OCI-LY3 (cell line): Measurements from ENCODE around the gene MAP3K10.

Experiments
- H2AFZ ChIP-seq: fragments of 200-600, 300-600 bp; shearing (Covaris generic); 2 replicates; pipeline ENCODE4 v1.6.0; 2014; ENCODE audit warnings: antibody characterized with exemption, low read depth, low read length
- H3K27ac ChIP-seq: fragments of 200-600, 300-600 bp; sonication (generic); 2 replicates; pipeline ENCODE4 v1.5.1; 2014; ENCODE audit warnings: mild to moderate bottlenecking, low read length, moderate library complexity, mixed read lengths
- H3K27me3 ChIP-seq: fragments of 200-600, 300-600 bp; sonication (generic); 2 replicates; pipeline ENCODE4 v1.6.1; 2014; ENCODE audit warnings: low read depth, low read length, mixed read lengths
- H3K36me3 ChIP-seq: fragments of 200-600, 300-600 bp; sonication (generic); replicated peaks from 2 replicates; pipeline ENCODE3; 2014; ENCODE audit warnings: low read depth, low read length, mixed read lengths
- H3K4me1 ChIP-seq: fragments of 300-600, 200-600 bp; sonication (generic); 2 replicates; pipeline ENCODE4 v1.6.1; 2014; ENCODE audit warnings: low read length, mixed read lengths
- H3K4me2 ChIP-seq: fragments of 200-600, 300-600 bp; sonication (generic); 2 replicates; pipeline ENCODE4 v1.6.1; 2014; ENCODE audit warnings: low read length, mixed read lengths
- H3K4me3 ChIP-seq: fragments of 300-600, 200-600 bp; sonication (generic); 2 replicates; pipeline ENCODE4 v1.5.1; 2014; ENCODE audit warnings: antibody characterized with exemption, mild to moderate bottlenecking, low read length, moderate library complexity
- H3K79me2 ChIP-seq: fragments of 300-600, 200-600 bp; shearing (Covaris generic); 2 replicates; pipeline ENCODE4 v1.6.1; 2014; ENCODE audit warnings: mild to moderate bottlenecking, low read length, mixed read lengths
- H3K9ac ChIP-seq: fragments of 300-600, 200-600 bp; shearing (Covaris generic); 2 replicates; pipeline ENCODE4 v1.6.0; 2014; ENCODE audit warnings: mild to moderate bottlenecking, low read length, moderate library complexity
- H3K9me3 ChIP-seq: fragments of 200-600, 300-600 bp; shearing (Covaris generic); 2 replicates; pipeline ENCODE4 v1.6.1; 2014; ENCODE audit warnings: low read length, mixed read lengths; ENCODE audit not compliant: insufficient read depth
- H4K20me1 ChIP-seq: fragments of 200-600, 300-600 bp; sonication (generic); 2 replicates; pipeline ENCODE4 v1.6.1; 2016; ENCODE audit warnings: low read length, mixed read lengths; ENCODE audit not compliant: insufficient read depth
- CTCF ChIP-seq: fragments of 200-600, 300-600 bp; sonication (generic); IDR thresholded peaks from 2 replicates; pipeline ENCODE4 v1.5.1; 2014; ENCODE audit warnings: antibody characterized with exemption, low read length, low read depth
- EZH2phosphoT487 ChIP-seq: fragments of 200-600 bp; shearing (Covaris generic); IDR thresholded peaks from 2 replicates; pipeline ENCODE4 v1.6.1; 2018; ENCODE audit warnings: antibody characterized with exemption, mixed run types, low read depth

Gene MAP3K10

DNA sequence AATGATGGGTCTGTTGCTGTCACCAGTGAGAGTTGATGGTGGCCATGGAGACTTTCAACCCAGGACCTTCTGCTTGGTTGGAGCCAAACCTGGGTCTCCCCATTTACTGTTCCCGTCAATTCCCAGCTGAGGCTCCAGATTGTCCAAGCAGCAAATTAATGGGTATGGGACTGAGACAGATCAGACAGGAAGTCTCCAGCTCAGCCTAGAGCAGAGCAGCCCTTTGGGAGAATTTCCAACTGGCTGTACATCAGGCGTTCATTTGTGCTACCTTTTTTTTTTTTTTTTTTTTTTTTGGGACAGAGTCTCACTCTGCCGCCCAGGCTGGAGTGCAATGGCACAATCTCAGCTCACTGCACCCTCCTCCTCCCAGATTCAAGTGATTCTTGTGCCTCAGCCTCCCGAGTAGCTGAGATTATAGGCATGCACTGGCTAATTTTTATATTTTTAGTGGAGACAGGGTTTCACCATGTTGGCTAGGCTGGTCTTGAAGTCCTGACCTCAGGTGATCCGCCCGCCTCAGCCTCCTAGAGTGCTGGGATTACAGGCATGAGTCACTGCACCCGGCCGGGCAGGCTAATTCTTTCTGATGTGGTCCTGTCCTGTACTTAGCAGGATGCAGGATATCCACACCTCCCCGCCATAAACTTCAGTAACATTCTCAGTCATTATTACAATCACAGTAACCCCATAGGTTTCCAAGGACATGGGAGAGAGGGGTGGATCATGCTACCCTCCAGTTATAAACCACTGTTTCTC lies 9.3 kb downstream of the MAP3K10 start:
- Histone ChIP-seq H3K9ac (no peak overlapping the region), H3K79me2 (no peaks in the 10 kb centered on the region), H3K36me3 (peaks cover 2% of the 10 kb centered on the region), H4K20me1 (no peaks in the 10 kb centered on the region; the same call in 1 of the 2 replicates), H3K4me1 (no peaks in the 10 kb centered on the region), H3K4me3 (no peak overlapping the region), H3K27me3 (no peaks in the 10 kb centered on the region), H2AFZ (no peak overlapping the region), H3K4me2 (no peak overlapping the region), H3K9me3 (no peaks in the 10 kb centered on the region), H3K27ac (no peak overlapping the region)
- TF ChIP-seq EZH2phosphoT487: no peak
- TF ChIP-seq CTCF: no peak

DNA sequence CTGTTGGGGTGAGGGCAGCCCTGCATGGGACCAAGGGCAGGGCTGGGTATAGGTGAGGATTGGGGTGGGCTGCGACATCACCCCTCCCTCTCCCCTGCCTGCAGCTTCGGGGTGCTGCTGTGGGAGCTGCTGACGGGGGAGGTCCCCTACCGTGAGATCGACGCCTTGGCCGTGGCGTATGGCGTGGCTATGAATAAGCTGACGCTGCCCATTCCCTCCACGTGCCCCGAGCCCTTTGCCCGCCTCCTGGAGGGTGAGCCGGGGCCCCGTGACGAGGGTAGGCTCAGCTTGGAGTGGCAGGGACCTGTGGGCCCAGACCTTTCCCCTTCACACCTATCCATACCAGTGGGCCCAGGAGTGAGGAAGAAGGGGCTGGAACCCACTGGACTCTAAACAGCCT lies 13.2 kb downstream of the MAP3K10 start:
- Histone ChIP-seq H3K4me3 (no peak overlapping the region), H3K4me1 (no peaks in the 10 kb centered on the region), H3K9ac (no peak overlapping the region), H3K9me3 (no peaks in the 10 kb centered on the region), H4K20me1 (no peaks in the 10 kb centered on the region), H3K36me3 (peaks cover 6% of the 10 kb centered on the region), H3K27ac (no peak overlapping the region), H3K4me2 (no peak overlapping the region), H3K27me3 (no peaks in the 10 kb centered on the region), H3K79me2 (no peaks in the 10 kb centered on the region), H2AFZ (no peak overlapping the region)
- no peak for TF ChIP-seq CTCF
- no peak for TF ChIP-seq EZH2phosphoT487

- no peak overlapping the region for H3K9ac ChIP-seq
- H3K27ac ChIP-seq: no peak overlapping the region
- H3K36me3 ChIP-seq: peaks cover 6% of the 10 kb centered on the region
- no peak overlapping the region for H3K4me2 ChIP-seq
- no peaks in the 10 kb centered on the region for H3K79me2 ChIP-seq
- no peaks in the 10 kb centered on the region for H4K20me1 ChIP-seq
- no peak overlapping the region for H2AFZ ChIP-seq
- TF ChIP-seq CTCF: no peak
- no peak for TF ChIP-seq EZH2phosphoT487
- H3K9me3 ChIP-seq: no peaks in the 10 kb centered on the region
- H3K27me3 ChIP-seq: no peaks in the 10 kb centered on the region
- H3K4me3 ChIP-seq: no peak overlapping the region
- no peaks in the 10 kb centered on the region for H3K4me1 ChIP-seq
Measured at GRCh38 chr19:40205760-40206159, 14.5 kb downstream of the MAP3K10 start.

DNA sequence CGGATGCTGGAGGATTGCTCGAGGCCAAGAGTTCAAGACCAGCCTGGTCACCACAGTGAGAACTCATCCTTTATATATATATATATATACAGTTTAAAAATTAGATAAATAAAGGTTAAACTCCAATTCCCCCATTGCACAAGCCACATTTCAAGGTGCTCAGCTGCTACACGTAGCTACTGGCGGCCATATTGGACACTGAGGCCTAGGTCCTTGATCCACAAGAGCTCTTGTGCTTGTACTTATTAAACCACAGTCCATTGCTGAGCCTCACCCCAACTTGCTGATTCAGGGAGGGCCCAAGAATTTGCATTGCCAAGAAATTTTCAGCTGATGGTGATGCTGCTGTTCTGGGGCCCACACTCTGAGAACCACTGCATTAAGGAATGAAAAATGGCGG lies 17.4 kb downstream of the MAP3K10 start:
- H3K4me3 ChIP-seq: no peak overlapping the region
- no peak overlapping the region for H3K9ac ChIP-seq
- no peaks in the 10 kb centered on the region for H3K79me2 ChIP-seq
- no peak overlapping the region for H2AFZ ChIP-seq
- H3K36me3 ChIP-seq: peaks cover 6% of the 10 kb centered on the region
- H3K27me3 ChIP-seq: no peaks in the 10 kb centered on the region
- H3K9me3 ChIP-seq: no peaks in the 10 kb centered on the region
- no peaks in the 10 kb centered on the region for H4K20me1 ChIP-seq
- TF ChIP-seq CTCF: no peak
- TF ChIP-seq EZH2phosphoT487: no peak
- H3K4me1 ChIP-seq: no peaks in the 10 kb centered on the region
- no peak overlapping the region for H3K4me2 ChIP-seq
- H3K27ac ChIP-seq: no peak overlapping the region
